Activated CD4-positive, alpha-beta T cell treated with anti-CD3 and anti-CD28 coated beads for 36 hours (primary cell): Measurements from ENCODE around the gene SVBP. TPM values are rescaled to one million over a fixed set of nuclear protein-coding genes. Genes with fewer than 3 reads are reported as not detected.

Source experiments
- ATAC-seq: fragments of 200-7000 bp; cut with Tn5 transposase; one replicate; pipeline ENCODE4 v1.10.0; 2021; ENCODE audit warnings: mild to moderate bottlenecking, moderate library complexity
- CTCF ChIA-PET: fragments of 350-600 bp; sonication (Branson Sonifier 250); formaldehyde crosslinking; loops from one replicate; lab custom pipeline; 2021; ENCODE audit warnings: antibody characterized with exemption; lab: Charles Lee
- POLR2A ChIA-PET: fragments of 350-600 bp; sonication (Branson Sonifier 250); formaldehyde crosslinking; loops from one replicate; lab custom pipeline; 2021; ENCODE audit warnings: antibody characterized with exemption, inconsistent platforms; lab: Charles Lee
- DNase-seq: peaks from one replicate; pipeline ENCODE4 v3.0.0-alpha.2; 2020
- H3K27ac Mint-ChIP-seq: one replicate; pipeline ENCODE4 v1.8.0; 2021; ENCODE audit warnings: mixed read lengths
- H3K27me3 Mint-ChIP-seq: one replicate; pipeline ENCODE4 v1.8.0; 2021; ENCODE audit warnings: mixed read lengths
- H3K36me3 Mint-ChIP-seq: one replicate; pipeline ENCODE4 v1.8.0; 2021; ENCODE audit warnings: low read depth, mixed read lengths
- H3K4me1 Mint-ChIP-seq: one replicate; pipeline ENCODE4 v1.8.0; 2021; ENCODE audit warnings: mixed read lengths
- H3K4me3 Mint-ChIP-seq: one replicate; pipeline ENCODE4 v1.8.0; 2021; ENCODE audit warnings: mild to moderate bottlenecking, moderate library complexity, mixed read lengths
- H3K9me3 Mint-ChIP-seq: one replicate; pipeline ENCODE4 v1.8.0; 2021; ENCODE audit warnings: low read depth, mixed read lengths
- intact Hi-C, 2 experiments: fragments of 100-400 bp; cut with DNase I in 1 of 2; cut with micrococcal nuclease in 1 of 2; formaldehyde crosslinking; loops; one replicate each; pipeline versions ENCODE4 v1.14.2 to v1.15.1; 2022 to 2024; cut with DNase I, micrococcal nuclease
- total RNA-seq, 2 experiments: library from RNA; stranded (reverse); gene quantifications; one replicate each; pipeline ENCODE4 v1.2.3, GENCODE V29; 2021

SVBP gene
- total RNA-seq, 2 experiments from 2014 or later, result 14.5 to 14.6 TPM

- peaks cover 19% of the 10 kb centered on the region for H3K36me3 Mint-ChIP-seq
- H3K27ac Mint-ChIP-seq, result peak overlapping the region; percentile 78
- H3K9me3 Mint-ChIP-seq, result no peaks in the 10 kb centered on the region
- no peak overlapping the region for H3K4me3 Mint-ChIP-seq
- peaks cover 35% of the 10 kb centered on the region for H3K4me1 Mint-ChIP-seq
- POLR2A ChIA-PET, result interaction anchor here (0.5 to 2.1 kb wide), 14 partner anchors 12 to 263 kb away, joined by 3 to 13 read pairs (median 4); partner anchors contain the start of genes ERMAP, SVBP and ZNF691
- DNase-seq (peak; percentile 72), ATAC-seq (peak; percentile 18)
- intact Hi-C loops, result loop anchor here (2.0 to 5.0 kb wide), 6 partner anchors 157 to 1447 kb away; partner anchors contain the start of genes CFAP57 (in 1 of the 2), DMAP1 (in 1 of the 2), EBNA1BP2 (in 1 of the 2) and FOXO6 (in 1 of the 2)
- CTCF ChIA-PET, result interaction anchor here (0.6 to 2.9 kb wide), 18 partner anchors 9 to 319 kb away, joined by 3 to 20 read pairs (median 3); partner anchors contain the start of genes ERMAP, SVBP, YBX1 and ZNF691
- H3K27me3 Mint-ChIP-seq, result no peaks in the 10 kb centered on the region
Measured at GRCh38 chr1:42765832-42766740, 51.1 kb downstream of the SVBP start.

- Mint-ChIP-seq H3K27me3 (no peaks in the 10 kb centered on the region), H3K36me3 (peaks cover 14% of the 10 kb centered on the region), H3K27ac (no peak overlapping the region), H3K4me3 (no peak overlapping the region), H3K4me1 (peaks cover 28% of the 10 kb centered on the region), H3K9me3 (no peaks in the 10 kb centered on the region)
- ChIA-PET POLR2A (interaction anchor here (1.5 to 2.1 kb wide), 2 partner anchors 13 to 51 kb away, joined by 3 to 13 read pairs; partner anchors contain the start of genes ERMAP and SVBP), CTCF (interaction anchor here (0.6 to 2.9 kb wide), 4 partner anchors 8 to 221 kb away, joined by 4 to 20 read pairs (median 17); partner anchors contain the start of genes ERMAP and SVBP)
- intact Hi-C loops, result loop anchor here in 1 of 2 experiments (5.0 kb wide), 1 partner anchor 1403 kb away; the partner anchor contains the start of gene FOXO6
- DNase-seq (no peak), ATAC-seq (no peak)
Measured at GRCh38 chr1:42765269-42765668, 51.9 kb downstream of the SVBP start.

GRCh38 chr1:42762269-42762668 lies 54.9 kb downstream of the SVBP start:
- intact Hi-C loops, result no loop called here
- no peak overlapping the region for H3K27ac Mint-ChIP-seq
- peaks cover 4% of the 10 kb centered on the region for H3K4me1 Mint-ChIP-seq
- no peaks in the 10 kb centered on the region for H3K27me3 Mint-ChIP-seq
- ChIA-PET CTCF (interaction anchor here (0.5 to 1.4 kb wide), 3 partner anchors 27 to 1083 kb away, joined by 3 read pairs; no protein-coding TSS in a partner anchor), POLR2A (interaction anchor here (0.6 kb wide), 1 partner anchor 455 kb away, joined by 3 read pairs; no protein-coding TSS in a partner anchor)
- no peak for ATAC-seq
- H3K36me3 Mint-ChIP-seq, result peaks cover 10% of the 10 kb centered on the region
- no peak overlapping the region for H3K4me3 Mint-ChIP-seq
- no peaks in the 10 kb centered on the region for H3K9me3 Mint-ChIP-seq
- DNase-seq, result no peak

GRCh38 chr1:42761567-42761966 lies 55.6 kb downstream of the SVBP start:
- Mint-ChIP-seq H3K27ac (no peak overlapping the region), H3K4me1 (peaks cover 4% of the 10 kb centered on the region), H3K36me3 (peaks cover 14% of the 10 kb centered on the region), H3K27me3 (no peaks in the 10 kb centered on the region), H3K4me3 (no peak overlapping the region), H3K9me3 (no peaks in the 10 kb centered on the region)
- ATAC-seq (no peak), DNase-seq (no peak)
- ChIA-PET POLR2A (no interaction called here), CTCF (interaction anchor here (0.7 kb wide), 1 partner anchor 1082 kb away, joined by 3 read pairs; no protein-coding TSS in a partner anchor)
- intact Hi-C loops, result no loop called here

GRCh38 chr1:42759114-42759513 lies 58.1 kb downstream of the SVBP start:
- Mint-ChIP-seq H3K4me1 (peaks cover 4% of the 10 kb centered on the region), H3K36me3 (peaks cover 34% of the 10 kb centered on the region), H3K27me3 (no peaks in the 10 kb centered on the region), H3K4me3 (no peak overlapping the region), H3K9me3 (no peaks in the 10 kb centered on the region), H3K27ac (no peak overlapping the region)
- CTCF ChIA-PET, result interaction anchor here (0.6 to 3.6 kb wide), 3 partner anchors 8 to 1696 kb away, joined by 3 to 20 read pairs (median 3); partner anchors contain the start of genes C1orf50 and P3H1
- DNase-seq, result no peak
- intact Hi-C loops, result no loop called here
- POLR2A ChIA-PET, result no interaction called here
- ATAC-seq, result no peak

GRCh38 chr1:42758641-42759040 lies 58.6 kb downstream of the SVBP start:
- Mint-ChIP-seq H3K27ac (no peak overlapping the region), H3K27me3 (no peaks in the 10 kb centered on the region), H3K36me3 (peaks cover 39% of the 10 kb centered on the region), H3K4me1 (peaks cover 4% of the 10 kb centered on the region), H3K4me3 (no peak overlapping the region), H3K9me3 (no peaks in the 10 kb centered on the region)
- DNase-seq (no peak), ATAC-seq (no peak)
- CTCF ChIA-PET, result interaction anchor here (0.6 to 3.6 kb wide), 4 partner anchors 8 to 1427 kb away, joined by 3 to 20 read pairs (median 3); partner anchors contain the start of genes C1orf50 and P3H1
- intact Hi-C loops, result no loop called here
- POLR2A ChIA-PET, result no interaction called here

GRCh38 chr1:42757892-42758275 lies 59.3 kb downstream of the SVBP start:
- intact Hi-C loops, result no loop called here
- H3K27me3 Mint-ChIP-seq, result no peaks in the 10 kb centered on the region
- no peak overlapping the region for H3K4me3 Mint-ChIP-seq

More at GRCh38 chr1:42757892-42758275, 59.3 kb downstream of the SVBP start:
- no peaks in the 10 kb centered on the region for H3K9me3 Mint-ChIP-seq
- ChIA-PET CTCF (interaction anchor here (0.5 to 3.6 kb wide), 4 partner anchors 9 to 1560 kb away, joined by 3 to 20 read pairs (median 4); partner anchors contain the start of genes C1orf50 and P3H1), POLR2A (no interaction called here)
- DNase-seq (no peak), ATAC-seq (no peak)
- peaks cover 43% of the 10 kb centered on the region for H3K36me3 Mint-ChIP-seq
- peaks cover 4% of the 10 kb centered on the region for H3K4me1 Mint-ChIP-seq
- H3K27ac Mint-ChIP-seq, result no peak overlapping the region

Other genes with a start within 250 kb of the SVBP start
- gene PPIH, start 159.0 kb downstream of the SVBP start, total RNA-seq, result 100 to 1,000 TPM; 111 to 114 TPM
- gene YBX1, start 135.0 kb downstream of the SVBP start, total RNA-seq, result 1,000 to 10,000 TPM; 1,224 to 1,435 TPM
- gene CLDN19, start 77.2 kb downstream of the SVBP start, total RNA-seq, result not detected
- 10 to 100 TPM; 24.3 to 28.8 TPM for gene P3H1, start 50.4 kb downstream of the SVBP start, total RNA-seq
- 1 to 10 TPM; 4.0 to 8.0 TPM for gene C1orf50, start 50.1 kb downstream of the SVBP start, total RNA-seq
- under 1 TPM; 0.19 to 0.48 TPM for gene TMEM269, start 32.4 kb downstream of the SVBP start, total RNA-seq
- 1 to 10 TPM; 4.5 to 6.4 TPM for gene ERMAP, start 275 bp downstream of the SVBP start, total RNA-seq
- gene ZNF691, start 29.2 kb upstream of the SVBP start, total RNA-seq, result 10 to 100 TPM; 10.5 to 11.7 TPM
- 100 to 1,000 TPM; 115 to 125 TPM for gene SLC2A1, start 141.5 kb upstream of the SVBP start, total RNA-seq